Measurements from ENCODE around the gene SMG6. TPM values are rescaled to one million over a fixed set of nuclear protein-coding genes. Genes with fewer than 3 reads are reported as not detected.
"Not testable (repeated sequence)": the region's sequence is repeated elsewhere in the genome, so short reads cannot be mapped to it uniquely, and the experiment has no call there.

The SMG6 gene
- total RNA-seq, 3 donors from 2014 or later: 24.9 to 29.3 (median 29.0) TPM

- Histone ChIP-seq H3K36me3 (no peaks in the 10 kb centered on the region), H3K9me3 (no peaks in the 10 kb centered on the region), H3K4me1 (no peaks in the 10 kb centered on the region), H3K27ac (no peak overlapping the region), H3K27me3 (no peaks in the 10 kb centered on the region), H3K4me3 (no peak overlapping the region)
- no peak for TF ChIP-seq CTCF (IDR thresholded peaks at IDR 0.05)
- no peak for TF ChIP-seq POLR2AphosphoS5 (IDR thresholded peaks at IDR 0.05)
- TF ChIP-seq POLR2A (IDR thresholded peaks at IDR 0.05): no peak
- no peak for DNase-seq (ENCODE audit: low spot score in 2 of 2)
- intact Hi-C loops (cut with DNase I; ENCODE audit: low total_unique reads): no loop called here
Measured at GRCh38 chr17:2149934-2150333, 153.7 kb downstream of the SMG6 start.

- Histone ChIP-seq H3K9me3 (no peaks in the 10 kb centered on the region), H3K27ac (no peak overlapping the region), H3K27me3 (no peaks in the 10 kb centered on the region), H3K36me3 (no peaks in the 10 kb centered on the region), H3K4me1 (no peaks in the 10 kb centered on the region), H3K4me3 (no peak overlapping the region)
- no peak for DNase-seq (ENCODE audit: low spot score in 2 of 2)
- intact Hi-C loops (cut with DNase I; ENCODE audit: low total_unique reads): no loop called here
- TF ChIP-seq CTCF (IDR thresholded peaks at IDR 0.05) (no peak), POLR2A (IDR thresholded peaks at IDR 0.05) (no peak), POLR2AphosphoS5 (IDR thresholded peaks at IDR 0.05) (no peak)
Measured at GRCh38 chr17:2146132-2146871, 157.3 kb downstream of the SMG6 start.

- H3K4me1 ChIP-seq: no peaks in the 10 kb centered on the region
- no peaks in the 10 kb centered on the region for H3K36me3 ChIP-seq
- DNase-seq (ENCODE audit: low spot score in 2 of 2): no peak
- TF ChIP-seq POLR2A (IDR thresholded peaks at IDR 0.05) (no peak), CTCF (IDR thresholded peaks at IDR 0.05) (no peak), POLR2AphosphoS5 (IDR thresholded peaks at IDR 0.05) (no peak)
- no peak overlapping the region for H3K27ac ChIP-seq
- H3K4me3 ChIP-seq: no peak overlapping the region
- no peaks in the 10 kb centered on the region for H3K9me3 ChIP-seq
- H3K27me3 ChIP-seq: no peaks in the 10 kb centered on the region
- intact Hi-C loops (cut with DNase I; ENCODE audit: low total_unique reads): no loop called here
Measured at GRCh38 chr17:2144701-2145100, 158.9 kb downstream of the SMG6 start.

- Histone ChIP-seq H3K4me1 (no peaks in the 10 kb centered on the region), H3K36me3 (no peaks in the 10 kb centered on the region), H3K9me3 (no peaks in the 10 kb centered on the region), H3K27ac (no peak overlapping the region), H3K4me3 (no peak overlapping the region), H3K27me3 (no peaks in the 10 kb centered on the region)
- intact Hi-C loops (cut with DNase I; ENCODE audit: low total_unique reads): no loop called here
- TF ChIP-seq CTCF (IDR thresholded peaks at IDR 0.05) (no peak), POLR2AphosphoS5 (IDR thresholded peaks at IDR 0.05) (no peak), POLR2A (IDR thresholded peaks at IDR 0.05) (no peak)
- no peak for DNase-seq (ENCODE audit: low spot score in 2 of 2)
Measured at GRCh38 chr17:2143332-2143731, 160.3 kb downstream of the SMG6 start.

- intact Hi-C loops (cut with DNase I; ENCODE audit: low total_unique reads); H3K27ac ChIP-seq; H3K4me3 ChIP-seq; H3K9me3 ChIP-seq; H3K27me3 ChIP-seq; H3K36me3 ChIP-seq; DNase-seq (ENCODE audit: low spot score in 2 of 2); H3K4me1 ChIP-seq: not testable (repeated sequence)
Measured at GRCh38 chr17:2142682-2143081, 160.9 kb downstream of the SMG6 start.
